Stimulated activated CD4-positive, alpha-beta T cell treated with anti-CD3 and anti-CD28 coated beads, Interleukin-4, amount 100 ng/mL, for 48 hours (primary cell): Measurements from ENCODE around the gene PGAP3.

Experiments
- DNase-seq, 2 donors: peaks; one replicate each; pipeline ENCODE4 v3.0.0-alpha.2; 2020; ENCODE audit warnings: low read depth in 2 of 2

PGAP3 gene

GRCh38 chr17:39697961-39698360 is 10.1 kb upstream of the PGAP3 start:
- DNase-seq = no peak

GRCh38 chr17:39696731-39697130 is 8.9 kb upstream of the PGAP3 start:
- no peak for DNase-seq

DNA sequence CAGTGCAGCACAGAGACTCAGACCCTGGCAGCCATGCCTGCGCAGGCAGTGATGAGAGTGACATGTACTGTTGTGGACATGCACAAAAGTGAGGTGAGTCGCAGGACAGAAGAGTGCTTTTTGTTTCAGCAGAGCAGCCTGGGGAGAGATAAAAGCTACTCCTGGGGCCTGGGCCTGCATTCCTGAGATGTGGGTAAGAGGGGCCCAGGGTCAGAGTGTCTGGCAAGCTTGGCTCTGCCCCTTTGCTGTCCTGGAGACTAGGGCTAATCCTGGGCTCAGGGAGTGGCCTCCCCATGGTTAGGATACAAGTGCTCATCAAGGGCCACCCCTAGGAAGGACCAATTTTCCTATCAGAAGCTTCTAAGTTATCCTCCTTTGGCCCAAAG is 7.2 kb upstream of the PGAP3 start:
- no peak for DNase-seq

DNA sequence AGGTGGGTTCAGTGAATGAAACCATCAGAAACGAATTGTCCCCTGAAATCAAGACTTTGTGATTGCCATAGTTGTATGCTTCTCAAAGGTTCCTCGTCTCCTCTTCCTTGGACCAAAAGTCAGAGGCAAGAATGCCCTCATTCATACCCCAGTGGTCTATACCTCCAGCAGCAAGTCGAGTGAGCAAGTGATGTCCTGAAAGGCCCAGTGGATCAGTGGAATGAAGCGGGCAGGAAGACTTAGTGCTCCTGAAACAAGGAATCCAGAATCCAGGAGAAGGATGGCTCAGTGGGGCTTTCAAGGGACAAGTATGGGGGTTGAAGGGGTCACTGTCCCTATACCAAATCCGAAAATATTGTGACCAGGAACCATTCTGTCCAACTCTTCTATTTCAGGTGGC is 6.7 kb upstream of the PGAP3 start:
- no peak for DNase-seq

GRCh38 chr17:39688945-39689344 is 1.1 kb upstream of the PGAP3 start:
- no peak for DNase-seq

- DNase-seq = no peak
These were observed 598 bp upstream of the PGAP3 start for GRCh38 chr17:39688475-39688835.

DNA sequence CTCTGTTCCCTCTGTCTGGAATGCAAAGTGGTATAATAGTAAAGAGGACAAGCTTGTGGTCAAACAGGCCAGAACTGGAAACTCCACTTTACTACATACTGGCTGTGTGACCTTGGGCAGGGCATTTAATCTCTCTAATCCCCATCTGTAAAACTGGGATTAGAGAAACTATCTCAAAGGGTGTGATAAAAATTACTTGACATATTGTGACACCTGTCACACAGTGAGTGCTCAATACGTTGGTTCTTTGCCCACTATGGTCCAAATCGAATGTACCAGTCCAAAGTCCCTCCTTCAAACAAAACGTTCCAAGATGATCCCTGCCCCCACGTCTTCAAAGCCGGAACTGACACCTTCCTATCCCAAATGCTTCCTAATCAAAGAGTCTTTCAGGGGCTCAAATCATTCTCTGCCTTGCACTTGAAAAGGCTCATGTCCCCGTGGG is 734 bp downstream of the PGAP3 start:
- no peak for DNase-seq

DNA sequence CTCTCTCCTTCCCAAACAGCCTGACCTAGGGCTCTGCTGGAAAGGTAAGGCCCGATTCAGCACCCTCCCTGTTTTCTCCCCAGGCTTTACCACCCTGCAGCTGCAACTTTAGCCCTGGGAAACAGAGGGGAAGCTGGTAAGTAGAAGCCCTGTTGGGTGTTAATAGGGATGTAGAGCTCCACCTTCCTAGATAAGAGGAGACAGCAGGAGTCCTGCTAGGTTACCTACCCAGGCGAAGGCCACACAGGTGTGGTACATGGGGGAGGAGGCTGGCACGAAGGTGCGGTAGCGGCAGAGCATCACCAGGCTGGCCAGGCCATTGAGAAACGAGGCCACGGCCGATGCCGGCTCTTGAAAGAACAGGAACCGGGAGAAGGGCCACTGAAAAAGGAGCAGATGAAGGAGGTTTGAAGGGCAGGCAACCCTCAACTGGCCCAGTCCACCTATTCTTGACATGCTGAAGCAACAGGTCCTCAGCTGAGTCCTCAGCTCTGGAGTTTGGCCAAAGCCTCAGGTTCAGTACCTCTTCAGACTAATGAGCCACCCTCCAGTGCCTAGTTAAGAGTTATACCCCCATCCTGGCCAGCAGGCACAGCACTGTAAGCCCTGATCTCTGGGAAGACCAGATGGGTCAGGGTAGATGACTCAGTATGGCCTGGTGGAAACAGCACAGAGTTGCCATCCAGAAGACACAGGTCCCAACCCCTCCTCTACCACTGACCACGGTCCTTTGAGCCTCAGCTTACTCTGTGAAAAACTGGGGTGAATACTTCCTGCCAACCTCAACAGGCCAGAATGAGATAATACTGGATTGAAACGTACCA is 3.3 kb downstream of the PGAP3 start:
- DNase-seq = no peak

DNA sequence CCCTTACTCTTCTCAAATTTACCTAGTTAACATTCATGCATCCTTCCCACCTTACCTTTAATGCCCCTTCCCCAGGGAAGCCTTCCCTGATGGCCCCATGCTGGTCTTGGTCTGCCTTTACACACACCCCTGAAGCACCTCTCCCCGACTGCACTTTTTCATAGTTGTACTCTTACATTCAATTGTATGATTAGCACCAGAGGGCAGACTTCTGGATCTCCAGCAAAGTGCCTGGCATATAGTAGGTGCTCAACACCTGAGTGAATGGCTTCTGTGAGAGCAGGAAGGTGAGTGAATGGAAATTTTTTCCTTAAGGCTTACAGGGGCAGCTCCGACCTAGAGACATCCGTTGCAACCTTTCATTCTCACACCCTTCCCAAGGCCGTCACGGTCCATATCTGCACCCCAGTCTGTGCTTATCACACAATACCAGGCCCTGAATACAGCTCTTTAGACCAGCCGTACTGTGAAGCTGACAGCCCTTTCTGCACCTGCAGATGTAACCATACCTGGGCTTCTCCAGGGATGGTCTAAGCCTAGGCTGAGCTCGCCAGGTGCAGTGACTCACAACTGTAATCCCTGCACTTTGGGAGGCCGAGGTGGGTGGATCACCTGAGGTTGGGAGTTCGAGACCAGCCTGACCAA is 4.4 kb downstream of the PGAP3 start:
- no peak for DNase-seq

- no peak for DNase-seq
These were observed 8.2 kb downstream of the PGAP3 start for GRCh38 chr17:39679521-39680192.

GRCh38 chr17:39678340-39679116 is 9.3 kb downstream of the PGAP3 start:
- DNase-seq = no peak

- DNase-seq = no peak
These were observed 10.1 kb downstream of the PGAP3 start for GRCh38 chr17:39677542-39678339.

DNA sequence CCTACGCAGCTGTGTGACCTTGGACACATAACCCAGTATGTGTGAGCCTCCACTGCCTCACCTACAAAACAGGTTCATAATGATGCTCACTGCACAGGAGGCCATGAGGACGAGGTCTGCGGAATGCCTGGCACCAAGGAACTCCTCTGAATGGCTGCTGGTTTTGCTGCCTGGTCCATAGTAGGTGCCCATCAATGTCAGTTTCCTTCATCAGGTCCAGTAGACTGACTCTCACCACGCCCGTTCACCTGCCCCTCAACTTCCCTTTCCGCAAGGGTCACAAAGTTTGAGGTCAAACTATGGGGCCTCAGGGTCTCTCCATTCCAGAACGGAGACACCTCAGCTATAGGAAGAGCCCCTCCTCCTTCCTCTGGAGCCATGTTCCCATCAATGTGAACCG is 10.8 kb downstream of the PGAP3 start:
- DNase-seq = no peak

DNA sequence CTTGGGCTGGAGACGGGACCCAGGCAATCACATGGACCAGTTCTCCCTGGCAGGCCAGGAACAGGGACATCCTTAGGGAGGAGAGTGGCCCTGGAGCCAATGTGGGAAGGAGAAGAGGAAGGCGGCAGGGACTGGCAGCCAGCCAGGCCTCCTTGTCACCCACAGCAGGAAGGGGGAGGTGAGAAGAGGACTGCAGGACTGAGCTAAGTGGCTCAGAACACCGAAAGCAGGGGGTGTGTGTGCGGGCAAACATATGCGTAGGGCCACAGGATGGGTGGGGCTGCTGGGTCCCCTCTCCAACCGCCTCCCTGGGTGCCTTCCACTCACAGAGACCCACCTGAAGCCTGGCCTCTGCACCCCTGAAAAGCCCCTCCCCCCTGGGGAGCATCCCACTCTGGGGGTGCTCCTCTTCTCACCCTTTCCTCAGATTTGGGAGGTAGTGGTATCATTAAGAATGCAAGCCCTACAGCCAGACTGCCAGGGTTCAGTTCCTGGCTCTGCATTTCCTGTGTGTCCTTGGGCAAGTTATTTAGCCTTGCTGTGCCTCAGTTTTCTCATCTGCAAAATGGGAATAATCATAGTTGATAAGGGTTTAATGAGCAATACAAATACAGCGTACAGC is 11.5 kb downstream of the PGAP3 start:
- DNase-seq = no peak

DNA sequence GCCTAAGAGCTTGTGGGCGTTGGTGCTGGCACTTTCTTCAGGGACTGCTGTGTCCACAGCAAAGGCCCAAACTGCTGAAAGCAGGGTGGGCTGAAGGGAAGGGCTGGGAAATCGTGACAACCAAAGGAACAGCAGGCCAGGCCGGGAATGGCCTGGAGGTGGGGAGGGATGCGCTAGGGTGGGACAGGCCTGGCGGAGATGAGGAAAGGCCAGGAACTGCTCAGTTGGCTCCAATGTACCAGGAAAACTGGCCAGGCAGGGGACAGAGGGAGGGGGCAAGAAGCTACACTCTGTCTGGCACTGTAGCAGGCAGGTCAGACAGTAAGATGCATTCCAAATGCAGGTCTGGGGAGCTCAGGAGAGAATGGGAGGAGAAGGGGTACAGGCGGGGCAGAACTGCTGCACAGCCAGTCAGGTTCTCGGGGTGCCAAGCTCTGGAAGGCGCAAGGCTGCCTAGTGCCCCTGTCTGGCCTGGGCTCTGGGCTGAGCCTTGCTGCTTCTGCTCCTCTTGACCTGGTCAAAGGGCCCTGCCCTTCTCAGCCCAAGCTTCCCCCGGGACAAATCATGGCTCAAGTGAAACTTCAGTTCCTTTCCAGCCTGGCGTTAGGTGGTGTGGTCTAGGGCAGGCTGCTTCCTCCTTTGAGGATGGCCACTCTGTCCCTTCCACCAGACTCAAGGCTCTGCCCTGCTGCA is 12.3 kb downstream of the PGAP3 start:
- no peak for DNase-seq

GRCh38 chr17:39674702-39675389 is 13.0 kb downstream of the PGAP3 start:
- DNase-seq = no peak

GRCh38 chr17:39674179-39674578 is 13.7 kb downstream of the PGAP3 start:
- DNase-seq = no peak

DNA sequence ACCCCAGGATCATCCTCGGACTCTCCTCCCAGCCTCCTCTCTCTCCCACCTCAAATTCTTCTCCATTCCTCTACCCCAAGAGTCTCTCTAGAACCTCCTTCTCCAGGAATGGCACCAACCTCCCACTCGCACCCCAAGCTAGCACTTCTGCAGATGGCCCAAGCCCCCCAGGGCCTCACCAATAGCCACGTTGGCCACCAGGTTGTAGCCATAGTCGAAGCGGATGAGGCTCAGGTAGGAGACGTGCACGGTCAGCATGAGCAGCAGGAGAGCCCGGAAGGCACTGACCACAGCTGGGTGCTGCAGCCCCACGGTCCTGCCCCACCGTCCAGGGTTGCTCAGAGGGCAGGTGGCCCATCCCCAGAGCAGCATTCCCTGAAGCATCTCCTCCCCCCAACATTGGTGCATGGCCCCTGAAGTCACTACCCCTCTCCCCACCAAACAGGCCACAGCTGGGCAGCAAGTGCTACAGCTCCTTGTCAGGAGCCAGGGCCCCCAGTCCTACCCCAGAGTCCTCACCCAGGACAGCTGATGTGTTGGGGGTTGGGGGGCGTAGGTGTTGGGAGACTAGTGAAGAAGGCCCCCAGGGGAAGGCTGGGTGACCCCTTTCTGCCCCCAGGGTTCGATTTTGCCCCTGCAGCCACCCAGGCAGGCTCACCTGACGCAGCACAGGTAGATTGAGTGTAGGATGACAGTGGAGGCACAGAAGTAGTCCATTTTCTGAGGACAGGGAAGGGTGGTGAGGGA is 14.3 kb downstream of the PGAP3 start:
- DNase-seq = no peak
